Activated T-cell treated with anti-CD3 and anti-CD28 coated beads for 48 hours (primary cell): ENCODE results near the gene TMEM184C.

ENCODE experiments used
- DNase-seq: peaks from one replicate; pipeline ENCODE4 v3.0.0-alpha.2; 2020; ENCODE audit warnings: low read depth

TMEM184C gene

GRCh38 chr4:147599769-147600168 is 17.4 kb upstream of the TMEM184C start:
- no peak for DNase-seq

DNA sequence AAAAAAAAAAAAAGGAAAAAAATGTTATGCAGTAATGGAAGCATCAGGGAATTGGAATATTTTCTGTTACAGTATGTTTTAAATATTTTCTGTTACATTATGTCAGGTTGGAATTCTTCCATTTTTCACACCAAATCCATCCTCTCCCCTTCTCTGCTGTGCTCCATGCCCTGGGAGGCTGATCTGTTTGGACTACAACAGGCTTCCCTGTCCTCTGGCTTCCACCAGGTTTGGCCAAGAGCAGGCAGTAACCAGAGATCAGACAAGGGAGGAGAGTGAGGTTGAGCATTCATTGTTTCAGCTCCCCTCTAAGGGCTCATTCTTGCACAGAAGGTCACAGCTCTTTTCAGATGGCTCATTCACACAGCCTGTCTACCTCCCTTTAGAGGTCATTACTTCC is 11.7 kb upstream of the TMEM184C start:
- DNase-seq = no peak

- no peak for DNase-seq
These were observed 9.7 kb upstream of the TMEM184C start for GRCh38 chr4:147607471-147607870.

DNA sequence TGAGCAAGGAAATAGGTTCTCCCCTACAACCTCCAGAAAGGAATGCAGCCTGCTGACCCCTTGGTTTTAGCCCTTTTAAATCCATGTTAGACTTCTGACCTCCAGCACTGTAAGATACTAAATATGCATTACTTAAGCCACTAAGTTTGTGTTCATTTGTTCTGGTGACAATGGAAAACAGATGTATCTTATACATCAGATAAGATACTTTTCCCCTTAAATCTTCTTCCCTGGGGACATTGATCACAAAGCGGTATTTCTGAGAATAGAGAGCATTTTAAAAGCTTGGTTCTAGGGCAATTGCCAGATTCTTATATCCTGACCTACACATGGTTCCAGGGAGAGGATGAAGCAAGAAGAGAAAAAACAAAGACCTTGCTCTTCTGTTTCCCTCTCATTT is 6.5 kb upstream of the TMEM184C start:
- DNase-seq = no peak

GRCh38 chr4:147616849-147617172 is 386 bp upstream of the TMEM184C start:
- no peak for DNase-seq

DNA sequence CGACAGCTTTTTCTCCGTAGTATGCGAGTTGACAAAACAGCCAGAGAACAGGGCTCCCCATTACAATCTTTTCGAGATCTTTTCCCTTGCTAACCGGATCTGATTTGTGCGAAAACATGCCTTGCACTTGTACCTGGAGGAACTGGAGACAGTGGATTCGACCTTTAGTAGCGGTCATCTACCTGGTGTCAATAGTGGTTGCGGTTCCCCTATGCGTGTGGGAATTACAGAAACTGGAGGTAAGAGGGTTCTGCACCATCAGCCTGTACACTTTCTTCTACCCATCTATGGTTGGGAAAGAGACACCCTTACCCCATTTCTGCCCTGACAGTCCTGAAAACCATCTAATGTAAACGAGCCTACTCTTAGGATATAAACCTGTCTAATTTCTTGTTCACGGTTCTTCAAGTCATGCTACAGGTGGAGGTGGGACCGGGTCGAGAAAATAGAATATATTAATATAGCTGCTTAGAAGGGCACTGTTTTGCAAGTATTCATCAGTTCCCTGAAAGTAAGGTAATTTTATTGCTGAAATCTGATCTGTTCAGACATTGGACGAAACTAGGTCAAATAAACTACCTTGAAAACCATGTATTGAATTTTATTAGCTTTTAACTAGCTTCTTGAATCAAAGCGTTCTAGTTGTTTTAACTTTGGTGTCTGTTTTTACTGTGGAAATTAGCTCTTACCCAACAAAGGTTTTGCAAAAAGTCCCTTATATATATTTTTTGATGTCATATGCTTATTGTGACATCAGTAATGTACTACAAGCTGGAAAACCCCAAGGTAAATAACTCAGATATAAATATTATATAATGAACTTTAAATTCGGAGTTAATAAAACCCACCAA is 869 bp downstream of the TMEM184C start:
- no peak for DNase-seq

GRCh38 chr4:147620315-147620714 is 3.1 kb downstream of the TMEM184C start:
- no peak for DNase-seq

- no peak for DNase-seq
These were observed 8.5 kb downstream of the TMEM184C start for GRCh38 chr4:147625733-147626132.

DNA sequence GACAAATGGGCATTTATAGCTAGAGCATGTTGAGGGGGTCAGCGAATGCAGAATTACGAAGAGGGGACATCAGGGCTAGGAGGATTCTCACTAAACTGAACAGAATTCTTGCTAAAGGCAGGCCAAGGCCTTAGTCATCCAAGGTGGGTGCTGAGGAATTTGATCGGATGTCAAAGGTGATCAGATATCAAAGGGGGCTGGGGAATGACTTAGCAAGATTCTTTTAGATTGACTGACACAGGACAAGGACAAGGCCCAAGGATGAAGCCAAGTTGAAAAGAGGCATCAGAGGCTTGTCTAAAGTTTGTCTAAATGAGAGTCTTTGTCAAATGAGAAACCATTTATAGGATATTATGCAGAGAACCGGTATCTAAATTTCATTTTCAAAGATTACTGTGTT is 9.7 kb downstream of the TMEM184C start:
- no peak for DNase-seq

- DNase-seq = no peak
These were observed 11.2 kb downstream of the TMEM184C start for GRCh38 chr4:147628415-147628814.

DNA sequence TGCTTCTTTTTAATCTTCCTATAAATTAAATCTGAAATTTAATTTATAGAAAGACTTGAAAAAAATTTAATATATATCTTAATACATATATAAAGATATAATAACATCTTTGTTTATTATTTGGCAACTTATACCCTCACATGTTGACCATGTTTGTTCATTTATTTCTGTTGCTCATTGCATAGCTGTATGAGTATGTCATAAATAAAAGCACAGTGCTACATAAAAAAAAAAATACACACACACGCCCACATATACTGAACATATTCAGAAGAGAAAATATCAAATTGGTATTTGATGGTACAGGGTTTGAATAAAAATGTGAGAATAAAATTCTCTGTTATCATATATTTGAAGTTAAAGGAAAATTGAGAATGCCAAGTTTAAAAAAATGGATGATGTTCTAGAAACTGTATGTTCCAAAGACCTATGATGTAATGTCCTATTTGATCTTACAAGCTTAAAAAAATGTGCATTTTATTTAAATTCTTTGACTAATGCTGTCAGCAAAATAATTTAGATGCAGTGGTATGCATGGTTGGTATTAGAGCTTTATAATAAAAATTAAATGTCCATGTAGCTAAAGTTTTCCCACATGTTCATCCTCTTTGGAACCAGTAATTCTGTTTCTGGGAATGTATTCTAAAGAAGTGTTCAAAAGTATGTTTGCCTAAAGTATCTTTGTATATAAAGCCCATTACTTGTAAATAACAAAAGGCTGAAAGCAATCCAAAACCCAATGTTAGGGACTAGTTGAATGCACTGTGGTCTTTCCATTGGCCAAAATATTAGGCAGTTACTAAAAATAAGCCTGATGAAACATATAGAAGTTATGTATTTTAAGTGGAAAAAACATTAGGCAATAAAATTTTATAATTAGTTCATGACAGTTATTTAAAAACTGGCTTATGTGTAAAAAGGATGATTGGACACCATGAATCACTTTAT is 12.9 kb downstream of the TMEM184C start:
- no peak for DNase-seq

DNA sequence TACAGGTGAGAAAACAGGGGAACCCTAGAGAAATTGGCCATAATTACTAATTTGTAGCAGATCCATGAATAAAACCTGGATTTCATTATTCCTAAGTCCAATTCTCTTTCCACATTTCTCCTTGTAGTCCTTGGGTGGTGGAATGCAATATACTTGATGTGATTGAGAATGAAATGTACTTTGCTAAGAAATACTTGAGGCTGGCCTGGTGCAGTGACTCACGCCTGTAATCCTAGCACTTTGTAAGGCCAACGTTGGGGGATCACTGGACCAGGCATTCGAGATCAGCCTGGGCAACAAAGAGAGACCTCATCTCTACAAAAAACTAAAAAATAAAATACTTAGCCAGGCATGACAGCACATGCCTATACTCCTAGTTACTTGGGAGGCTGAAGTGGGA is 15.9 kb downstream of the TMEM184C start:
- DNase-seq = no peak

- DNase-seq = no peak
These were observed 16.4 kb downstream of the TMEM184C start for GRCh38 chr4:147633643-147634042.

DNA sequence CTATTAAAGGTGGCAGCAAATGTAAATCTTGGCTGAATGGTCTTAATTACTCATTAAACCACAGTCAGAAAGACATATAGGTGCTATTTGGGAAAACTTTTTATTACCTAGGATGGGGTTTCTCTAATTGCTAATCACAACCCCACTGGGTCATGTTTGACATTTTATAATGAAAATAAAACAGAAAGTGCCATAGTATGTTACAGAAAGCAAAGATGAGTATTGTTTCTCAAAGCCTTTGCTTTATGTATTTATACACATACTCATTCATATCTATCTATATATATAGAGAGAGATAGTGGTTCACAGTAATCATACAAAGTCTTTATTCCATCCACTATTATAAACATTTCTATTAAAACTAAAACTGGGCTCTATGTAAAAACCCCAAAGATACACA is 18.2 kb downstream of the TMEM184C start:
- DNase-seq = no peak

DNA sequence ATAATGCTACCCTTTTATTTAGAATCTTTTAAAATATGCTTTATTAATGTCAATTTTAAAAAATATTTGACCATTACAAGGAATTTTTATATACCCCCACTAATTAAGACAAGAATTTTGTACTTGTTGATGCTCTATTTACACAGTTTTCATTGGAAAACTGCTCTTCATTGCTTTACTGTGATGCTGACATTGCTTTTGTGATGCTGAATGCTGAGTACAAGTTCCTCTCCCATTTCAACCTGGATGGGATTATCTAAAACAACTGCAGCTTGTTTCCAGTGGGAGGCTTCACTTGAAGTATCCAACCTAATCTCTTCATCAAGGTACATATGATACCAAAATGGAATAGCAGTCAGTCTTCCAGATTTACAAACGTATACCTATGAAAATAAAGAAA is 21.2 kb downstream of the TMEM184C start:
- no peak for DNase-seq

- DNase-seq = no peak
These were observed 21.7 kb downstream of the TMEM184C start for GRCh38 chr4:147638942-147639341.

DNA sequence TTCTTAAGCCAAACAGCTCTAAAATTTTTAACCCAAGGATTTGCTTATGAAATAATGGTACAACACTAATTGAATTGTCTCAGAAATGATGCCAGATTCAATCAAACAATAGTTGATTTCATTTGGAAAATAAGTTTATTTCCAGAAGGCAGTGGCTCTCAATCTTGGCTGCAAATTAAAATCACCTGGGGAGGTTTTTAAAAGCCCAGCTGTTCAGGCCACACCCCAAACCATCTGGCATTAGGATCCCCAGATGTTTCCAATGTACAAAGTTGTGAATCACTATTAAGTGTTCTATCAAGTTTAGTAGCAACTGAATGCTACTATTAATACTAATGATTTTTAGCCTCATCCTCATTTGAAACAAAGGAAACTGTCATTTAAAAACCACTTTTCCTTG is 22.2 kb downstream of the TMEM184C start:
- DNase-seq = no peak

DNA sequence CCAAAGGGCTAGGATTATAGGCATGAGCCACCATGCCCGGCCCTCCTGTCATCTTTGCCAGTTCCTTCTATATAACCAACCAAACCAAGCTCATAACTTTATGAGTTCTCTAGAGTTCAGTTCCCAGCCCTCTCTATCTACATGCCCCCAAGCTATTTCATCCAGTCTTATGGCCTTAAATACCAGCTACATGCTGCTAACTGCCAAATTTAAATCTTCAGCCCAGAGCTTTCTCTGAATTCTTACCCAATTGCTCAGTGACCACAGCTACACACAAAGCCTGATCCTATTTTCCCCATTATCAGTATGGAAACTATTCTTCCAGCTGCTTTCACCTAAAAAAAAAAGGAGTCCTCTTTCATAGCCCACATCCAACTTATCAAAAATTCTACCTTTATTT is 23.1 kb downstream of the TMEM184C start:
- DNase-seq = no peak

DNA sequence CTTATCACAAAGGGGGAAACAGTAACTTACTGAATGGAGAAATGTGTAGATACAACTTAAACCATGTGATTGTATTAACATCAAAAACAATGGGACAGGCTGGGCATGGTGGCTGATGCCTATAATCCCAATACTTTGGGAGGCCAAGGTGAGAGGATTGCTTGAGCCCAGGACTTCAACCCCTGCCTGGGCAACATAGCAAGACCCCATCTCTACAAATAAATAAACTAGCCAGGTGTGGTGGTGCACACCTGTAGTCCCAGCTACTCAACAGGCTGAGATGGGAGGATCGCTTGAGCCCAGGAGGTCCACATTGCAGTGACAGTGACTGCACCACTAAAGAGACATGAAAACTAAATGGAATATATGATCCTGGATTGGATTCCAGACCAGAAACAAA is 26.4 kb downstream of the TMEM184C start:
- DNase-seq = no peak

DNA sequence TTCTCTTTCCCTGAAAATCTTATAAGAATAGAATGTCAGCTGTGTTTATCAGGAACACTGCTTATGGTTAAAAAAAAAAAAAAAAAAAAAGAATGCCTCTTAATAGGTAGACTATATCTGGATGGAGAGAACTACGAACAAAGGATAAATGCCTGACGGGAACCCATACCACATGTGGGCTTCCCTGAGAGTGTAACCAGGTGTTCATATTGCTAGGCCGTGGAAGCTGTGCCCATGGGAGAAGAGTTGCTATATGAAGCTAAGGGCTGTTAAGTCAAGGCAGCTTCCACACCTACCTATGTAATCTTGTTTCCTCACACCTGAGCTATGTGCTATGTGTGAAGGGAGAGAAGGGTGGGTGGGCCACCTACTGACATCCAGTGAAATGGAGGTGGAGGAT is 27.3 kb downstream of the TMEM184C start:
- DNase-seq = no peak

DNA sequence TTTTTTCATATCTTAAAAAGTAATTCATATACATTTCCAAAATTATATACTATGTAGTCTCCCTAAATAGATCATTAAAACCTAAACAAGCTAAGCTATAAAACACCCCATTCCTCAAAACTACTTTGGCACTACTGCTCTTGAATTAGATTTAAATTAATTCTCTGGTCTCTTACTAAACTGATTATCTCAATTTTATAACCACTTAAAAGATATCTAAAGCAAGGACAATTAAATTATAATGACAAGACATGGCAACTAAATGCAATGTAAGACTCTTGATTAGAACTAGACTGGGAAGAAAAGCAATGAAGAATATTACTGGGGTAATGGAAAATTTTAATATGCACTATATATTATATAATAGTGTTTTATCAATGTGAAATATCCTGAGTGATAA is 27.9 kb downstream of the TMEM184C start:
- no peak for DNase-seq

DNA sequence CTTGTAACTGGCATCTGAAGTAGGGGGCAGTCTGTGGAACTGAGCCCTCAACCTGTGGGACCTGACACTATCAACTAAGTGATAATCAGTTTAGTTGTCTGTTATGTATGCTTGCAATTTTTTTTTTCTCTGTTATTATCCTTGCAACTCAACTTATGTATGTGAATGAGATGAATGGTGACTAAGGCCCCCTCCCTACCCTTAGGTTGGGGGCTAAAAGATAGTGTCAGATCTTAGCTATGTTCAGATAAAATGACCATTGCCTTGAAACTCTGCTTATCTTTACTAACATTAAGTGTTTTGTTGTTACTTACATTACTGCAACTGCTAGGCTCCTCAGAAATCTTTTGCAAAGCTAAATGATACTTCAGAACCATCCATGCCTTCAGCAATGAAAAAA is 31.5 kb downstream of the TMEM184C start:
- DNase-seq = no peak

GRCh38 chr4:147651563-147651962 is 34.4 kb downstream of the TMEM184C start:
- DNase-seq = no peak
